ENCODE measurements around the gene ARL11.

Gene ARL11

DNA sequence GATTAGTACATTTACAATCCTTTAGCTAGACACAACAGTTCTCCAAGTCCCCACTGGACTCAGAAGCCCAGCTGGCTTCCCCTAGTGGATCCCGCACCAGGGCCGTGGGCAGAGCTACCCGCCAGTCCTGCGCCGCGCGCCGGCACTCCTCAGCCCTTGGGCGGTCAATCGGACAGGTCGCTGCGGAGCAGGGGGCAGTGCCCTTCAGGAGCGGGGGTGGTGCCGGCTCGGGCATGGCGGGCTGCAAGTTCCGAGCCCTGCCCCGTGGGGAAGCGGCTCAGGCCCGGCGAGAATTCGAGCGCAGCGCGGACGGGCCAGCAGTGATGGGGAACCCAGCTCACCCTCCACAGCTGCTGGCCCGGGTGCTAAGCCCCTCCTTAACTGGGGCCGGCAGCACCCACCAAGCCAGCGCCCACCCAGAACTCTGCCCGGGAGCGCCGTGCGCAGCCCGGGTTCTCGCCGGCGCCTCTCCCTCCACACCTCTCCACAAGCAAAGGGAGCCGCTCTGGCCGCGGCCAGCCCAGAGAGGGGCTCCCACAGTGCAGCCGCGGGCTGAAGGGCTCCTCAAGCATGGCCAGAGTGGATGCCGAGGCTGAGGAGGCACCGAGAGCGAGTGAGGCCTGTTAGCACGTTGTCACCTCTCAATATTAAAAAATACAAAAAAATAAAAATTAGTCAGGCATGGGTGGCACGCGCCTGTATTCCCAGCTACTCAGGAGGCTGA, 50.0 kb downstream of the ARL11 start:
- H3K4me3 ChIP-seq (ENCODE audit: low read length): no peak overlapping the region
- DNase-seq (ENCODE audit: low read depth, low spot score): no peak

DNA sequence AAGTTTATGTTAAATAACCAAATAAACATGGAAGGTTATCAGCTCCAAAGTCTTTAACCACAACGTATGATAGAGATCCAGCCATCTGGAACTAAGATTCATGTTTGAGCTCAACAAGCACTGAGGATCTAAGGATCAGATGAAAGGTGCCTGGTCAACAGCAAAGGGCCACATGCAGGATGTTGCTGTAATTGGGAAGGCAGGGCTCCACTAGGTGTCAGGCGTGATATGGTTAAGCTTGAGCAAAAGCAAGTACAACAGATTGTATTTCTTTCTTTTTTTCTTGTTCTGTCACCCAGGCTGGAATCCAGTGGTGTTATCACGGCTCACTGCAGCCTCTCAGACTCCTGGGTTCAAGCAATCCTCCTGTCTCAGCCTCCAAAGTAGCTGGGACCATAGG, 50.9 kb downstream of the ARL11 start:
- DNase-seq (ENCODE audit: low read depth, low spot score): peak; percentile 35
- H3K4me3 ChIP-seq (ENCODE audit: low read length): no peak overlapping the region

DNA sequence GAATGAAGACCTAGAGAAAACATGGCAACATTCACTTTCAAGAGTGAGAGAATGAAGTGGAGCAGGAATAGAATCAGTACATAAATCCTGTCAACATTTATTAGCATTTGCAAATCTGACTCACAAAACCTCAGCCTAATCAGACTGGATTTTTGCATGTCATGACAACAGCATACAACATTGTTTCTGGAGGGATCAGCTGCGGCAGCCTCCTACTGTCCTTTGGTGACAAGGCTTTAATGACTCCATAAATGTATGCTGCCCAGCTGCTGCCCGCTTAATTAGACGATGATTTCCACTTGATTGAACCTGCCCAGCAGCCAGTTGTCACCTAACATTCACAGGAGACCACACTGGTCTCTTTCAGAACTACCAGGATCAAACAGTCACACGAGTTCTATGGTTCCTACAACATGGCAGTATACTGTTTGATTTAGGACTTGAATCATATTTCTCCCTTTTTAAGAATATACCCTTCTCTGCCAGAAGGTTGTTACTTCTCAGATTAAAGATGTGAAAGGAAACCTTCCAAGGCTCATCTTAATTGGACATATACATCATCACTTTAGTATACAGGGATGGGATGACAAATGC, 53.6 kb downstream of the ARL11 start:
- H3K4me3 ChIP-seq (ENCODE audit: low read length): no peak overlapping the region
- DNase-seq (ENCODE audit: low read depth, low spot score): no peak
